GM12801 (cell line): ENCODE results near the gene PHYKPL.

ENCODE experiments used
- TF ChIP-seq, protein P1 (sequence below): IDR thresholded peaks from one replicate; pipeline ENCODE4 v1.5.1; 2011; ENCODE audit warnings: control low read depth; ENCODE audit not compliant: insufficient read length; ENCODE audit errors: extremely low read depth

Gene PHYKPL

DNA sequence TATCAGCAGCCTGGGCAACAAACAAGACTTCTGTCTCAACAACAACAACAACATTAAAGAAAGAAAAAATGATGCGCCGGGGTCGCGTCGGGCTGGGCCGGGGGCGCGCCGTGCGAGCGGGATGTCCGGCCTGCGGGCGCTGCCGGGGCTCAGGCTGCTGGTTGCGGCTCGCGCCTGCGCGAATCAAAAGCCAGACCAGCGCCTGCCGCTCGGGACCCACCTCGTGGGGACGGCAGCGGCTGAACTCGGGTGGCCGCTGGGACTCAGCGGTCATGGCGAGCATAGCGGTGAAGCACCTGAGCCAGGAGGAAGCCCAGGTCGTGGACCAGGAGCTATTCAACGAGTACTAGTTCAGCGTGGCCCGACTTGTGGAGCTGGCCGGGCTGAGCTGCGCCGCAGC lies 67.0 kb downstream of the PHYKPL start:
- TF ChIP-seq, protein P1, sequence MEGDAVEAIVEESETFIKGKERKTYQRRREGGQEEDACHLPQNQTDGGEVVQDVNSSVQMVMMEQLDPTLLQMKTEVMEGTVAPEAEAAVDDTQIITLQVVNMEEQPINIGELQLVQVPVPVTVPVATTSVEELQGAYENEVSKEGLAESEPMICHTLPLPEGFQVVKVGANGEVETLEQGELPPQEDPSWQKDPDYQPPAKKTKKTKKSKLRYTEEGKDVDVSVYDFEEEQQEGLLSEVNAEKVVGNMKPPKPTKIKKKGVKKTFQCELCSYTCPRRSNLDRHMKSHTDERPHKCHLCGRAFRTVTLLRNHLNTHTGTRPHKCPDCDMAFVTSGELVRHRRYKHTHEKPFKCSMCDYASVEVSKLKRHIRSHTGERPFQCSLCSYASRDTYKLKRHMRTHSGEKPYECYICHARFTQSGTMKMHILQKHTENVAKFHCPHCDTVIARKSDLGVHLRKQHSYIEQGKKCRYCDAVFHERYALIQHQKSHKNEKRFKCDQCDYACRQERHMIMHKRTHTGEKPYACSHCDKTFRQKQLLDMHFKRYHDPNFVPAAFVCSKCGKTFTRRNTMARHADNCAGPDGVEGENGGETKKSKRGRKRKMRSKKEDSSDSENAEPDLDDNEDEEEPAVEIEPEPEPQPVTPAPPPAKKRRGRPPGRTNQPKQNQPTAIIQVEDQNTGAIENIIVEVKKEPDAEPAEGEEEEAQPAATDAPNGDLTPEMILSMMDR = no peak

DNA sequence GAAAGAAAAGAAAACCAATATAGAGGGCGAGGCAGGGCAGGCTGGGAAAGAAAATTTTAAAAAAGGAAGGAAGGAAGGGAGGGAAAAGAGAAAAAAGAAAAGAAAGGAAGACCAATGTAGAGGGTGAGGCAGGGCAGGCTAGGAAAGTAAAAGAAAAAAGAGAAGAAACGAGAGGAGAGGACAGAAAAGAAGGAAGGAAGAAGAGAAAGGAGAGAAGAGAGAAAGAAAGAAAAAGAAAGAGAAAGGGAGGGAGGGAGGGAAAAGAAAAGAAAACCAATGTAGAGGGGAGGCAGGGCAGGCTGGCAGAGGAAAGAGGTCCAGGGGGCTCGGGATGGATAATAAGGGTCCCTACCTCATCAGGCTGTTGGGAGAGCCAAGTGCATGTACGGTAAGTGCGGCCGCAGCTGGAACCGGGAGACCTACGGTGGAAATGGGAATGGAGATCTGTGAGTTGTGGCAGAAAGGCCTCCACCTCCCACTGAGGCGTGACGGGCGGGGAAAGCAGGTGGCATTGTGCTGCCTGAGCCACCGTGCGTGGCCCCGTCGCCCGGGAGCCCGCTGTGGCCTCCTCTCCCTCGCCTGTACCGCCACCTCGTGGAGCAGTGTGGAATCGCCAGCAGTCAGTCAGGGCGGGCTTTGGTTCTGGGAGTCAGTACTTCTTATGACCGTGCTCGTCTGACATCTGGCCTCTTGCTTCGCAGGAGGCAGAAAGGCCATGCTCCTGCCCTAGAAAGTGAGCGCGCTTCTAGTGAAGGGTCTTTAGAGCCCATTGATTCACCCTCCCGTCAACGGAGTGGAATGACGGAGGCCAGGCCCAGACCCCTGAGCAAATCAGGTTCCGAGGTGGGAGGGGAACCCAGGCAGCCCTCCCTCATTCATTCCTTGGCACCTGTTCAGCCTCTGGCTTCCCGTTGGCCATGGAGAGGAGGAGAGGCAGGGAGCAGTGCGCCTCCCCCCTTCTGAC lies 68.5 kb downstream of the PHYKPL start:
- TF ChIP-seq, protein P1 = peak; percentile 77

DNA sequence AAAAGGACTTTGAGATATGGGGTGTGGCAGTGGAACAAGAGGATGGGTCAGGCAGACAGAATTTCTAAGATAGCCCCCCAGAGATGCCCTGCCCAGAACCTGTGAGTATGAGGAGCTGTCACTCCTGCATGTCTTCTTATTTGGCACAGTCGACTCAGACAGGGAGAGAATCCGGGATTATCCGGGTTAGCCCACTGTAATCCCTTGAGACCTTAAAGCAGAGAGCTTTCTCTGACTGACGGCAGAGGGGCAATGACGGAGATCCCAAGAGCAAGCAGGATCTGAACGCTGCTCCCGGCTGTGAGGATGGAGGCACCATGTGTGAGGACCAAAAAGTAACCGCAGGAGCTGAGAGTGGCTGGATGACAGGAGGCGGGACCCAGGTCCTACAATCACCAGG lies 70.1 kb downstream of the PHYKPL start:
- TF ChIP-seq, protein P1 = no peak

DNA sequence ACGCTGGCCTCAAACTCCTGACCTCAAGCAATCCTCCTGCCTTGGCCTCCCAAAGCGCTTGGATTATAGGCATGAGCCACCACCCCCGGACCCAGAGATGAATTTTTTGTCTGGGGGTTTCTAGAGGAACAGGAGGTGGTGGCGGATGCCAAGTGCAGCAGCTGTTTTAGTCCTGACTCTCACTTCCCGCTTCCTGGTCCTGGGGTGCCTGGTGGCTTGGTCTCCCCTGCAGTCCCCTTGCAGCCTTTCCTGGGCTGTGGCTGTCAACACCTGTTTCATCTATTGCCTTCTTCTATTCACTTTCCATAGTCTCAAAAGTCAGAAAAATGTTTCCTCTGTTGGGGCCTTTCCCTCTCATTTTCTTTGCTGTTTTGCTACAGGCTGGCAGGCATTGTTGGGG lies 72.4 kb downstream of the PHYKPL start:
- TF ChIP-seq, protein P1 = no peak
